Left ventricle myocardium superior (tissue), 1 donor: Measurements from ENCODE around the gene FBXO48. TPM values are rescaled to one million over a fixed set of nuclear protein-coding genes. Genes with fewer than 3 reads are reported as not detected.

Source experiments
- ATAC-seq: fragments of 200-7000 bp; cut with Tn5 transposase; one replicate; pipeline ENCODE4 v1.9.1; 2020; ENCODE audit warnings: mild to moderate bottlenecking, moderate library complexity
- DNase-seq: peaks from one replicate; pipeline ENCODE4 v3.0.0-alpha.2; 2020
- intact Hi-C: fragments of 100-400 bp; cut with micrococcal nuclease; formaldehyde crosslinking; loops from one replicate; pipeline ENCODE4 v1.11.0; 2022
- total RNA-seq: library from RNA; stranded (reverse); fragmentation: NEBNext Ultra II Directional; extraction: Animal tissue kit (Norgen Biotek cat#: 25700); gene quantifications from one replicate; pipeline ENCODE4 v1.2.1, GENCODE V29; 2021
- donor health status: DM: no; HTN: yes; CAD: no; lungs with severe emphysema.

FBXO48 gene
- total RNA-seq, 1 donor from 2014 or later, result 0.92 TPM

- ATAC-seq (no peak), DNase-seq (no peak)
- intact Hi-C loops, result no loop called here
These were observed 8.5 kb upstream of the FBXO48 start for GRCh38 chr2:68475576-68475975.

- intact Hi-C loops, result no loop called here
- no peak for DNase-seq
- ATAC-seq, result no peak
These were observed 8.0 kb upstream of the FBXO48 start for GRCh38 chr2:68475110-68475509.

DNA sequence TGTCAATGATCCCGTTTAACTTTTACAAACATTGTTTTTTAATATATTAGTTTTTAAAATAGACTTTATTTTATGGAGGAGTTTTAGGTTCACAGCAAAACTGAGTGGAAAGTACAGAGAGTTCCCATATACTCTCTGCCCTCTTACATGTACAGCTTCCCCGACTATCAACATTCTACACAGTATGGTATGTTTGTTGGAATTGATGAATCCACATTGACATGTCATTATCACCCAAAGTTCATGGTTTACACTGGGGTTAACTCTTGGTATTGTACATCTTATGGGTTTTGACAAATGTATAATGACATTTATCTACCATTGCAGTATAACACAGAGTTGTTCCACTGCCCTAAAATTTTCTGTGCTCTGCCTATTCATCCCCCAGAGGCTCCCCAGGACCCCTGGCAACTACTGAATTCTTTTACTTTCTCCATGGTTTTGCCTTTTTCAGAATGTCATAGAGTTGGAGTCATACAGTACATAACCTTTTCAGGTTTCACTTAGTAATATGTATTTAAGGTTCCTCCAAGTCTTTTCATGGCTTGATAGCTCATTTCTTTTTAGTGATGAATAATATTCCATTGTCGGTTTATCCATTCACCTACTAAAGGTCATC, 5.8 kb upstream of the FBXO48 start:
- intact Hi-C loops, result no loop called here
- DNase-seq (no peak), ATAC-seq (no peak)

GRCh38 chr2:68471385-68471784, 4.3 kb upstream of the FBXO48 start:
- ATAC-seq (no peak), DNase-seq (no peak)
- intact Hi-C loops, result no loop called here

- ATAC-seq (no peak), DNase-seq (no peak)
- intact Hi-C loops, result no loop called here
These were observed 2.8 kb upstream of the FBXO48 start for GRCh38 chr2:68469935-68470334.

- DNase-seq (no peak), ATAC-seq (no peak)
- intact Hi-C loops, result no loop called here
These were observed 1.7 kb upstream of the FBXO48 start for GRCh38 chr2:68468801-68469200.

GRCh38 chr2:68466778-68467076, 367 bp downstream of the FBXO48 start:
- peak; percentile 40 for ATAC-seq

DNA sequence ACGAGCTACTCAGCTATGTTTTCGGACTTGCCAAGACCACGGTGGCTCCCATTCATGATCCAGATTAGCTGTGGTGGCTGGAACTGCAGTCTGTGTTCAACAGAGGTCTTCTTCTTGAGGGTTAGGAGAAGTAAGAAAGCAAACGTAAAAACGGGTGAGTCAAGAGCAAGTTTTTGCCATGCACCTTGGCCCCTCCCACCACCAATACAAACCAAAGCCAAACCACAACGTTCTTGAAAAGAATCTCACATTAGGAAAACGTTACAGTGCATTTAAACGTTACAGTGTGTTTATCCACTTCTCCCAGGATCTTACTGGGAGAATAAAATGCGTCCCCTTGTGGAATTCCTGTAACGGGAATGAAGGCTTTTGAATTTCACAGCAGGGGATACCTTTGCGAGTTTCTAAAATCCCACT, 725 bp downstream of the FBXO48 start:
- ATAC-seq (no peak), DNase-seq (no peak)
- intact Hi-C loops, result no loop called here

More at GRCh38 chr2:68466778-68467076, 367 bp downstream of the FBXO48 start:
- intact Hi-C loops, result no loop called here
- no peak for DNase-seq

GRCh38 chr2:68465081-68465916, 1.8 kb downstream of the FBXO48 start:
- intact Hi-C loops, result no loop called here
- DNase-seq (no peak), ATAC-seq (no peak)

DNA sequence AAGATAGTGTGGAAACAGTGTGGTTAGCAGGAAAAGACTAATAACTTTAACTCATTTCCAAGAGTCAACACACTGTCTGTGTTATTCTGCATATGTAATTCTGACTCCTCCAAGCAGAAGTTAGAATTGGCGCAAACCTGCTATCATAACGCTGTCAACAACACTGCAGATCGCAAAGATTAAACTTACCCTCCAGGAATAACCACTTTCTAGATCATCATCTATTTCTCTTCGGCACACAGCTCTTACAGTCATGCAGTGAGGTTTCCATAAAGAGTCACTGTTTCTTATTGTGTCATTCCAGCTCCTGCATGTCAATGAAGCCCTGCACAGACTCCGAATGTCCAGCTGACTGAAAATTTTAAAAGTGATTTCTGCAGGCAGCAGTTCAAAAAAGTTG, 2.4 kb downstream of the FBXO48 start:
- DNase-seq, result no peak
- no peak for ATAC-seq
- intact Hi-C loops, result no loop called here

- DNase-seq (no peak), ATAC-seq (no peak)
- intact Hi-C loops, result no loop called here
These were observed 3.7 kb downstream of the FBXO48 start for GRCh38 chr2:68463287-68463877.

DNA sequence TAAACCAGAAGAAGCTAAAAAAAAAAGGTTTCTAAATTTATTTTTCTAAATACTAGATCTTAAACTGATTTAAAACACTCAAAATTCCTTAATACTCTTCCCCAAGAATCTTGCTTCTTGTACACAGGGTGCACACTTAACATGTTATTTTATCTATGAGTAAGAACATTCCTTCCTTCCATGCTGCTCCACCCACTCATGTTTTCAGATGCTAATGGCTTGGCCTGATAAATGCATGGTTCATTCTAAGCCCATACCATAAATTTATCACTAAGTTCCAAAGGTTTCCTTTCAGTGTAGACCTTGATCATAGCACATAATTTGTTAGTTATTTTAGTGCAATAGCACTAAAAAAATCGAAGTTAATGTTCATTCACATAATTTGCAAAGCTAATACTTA, 8.1 kb downstream of the FBXO48 start:
- intact Hi-C loops, result no loop called here
- no peak for DNase-seq

GRCh38 chr2:68456198-68456597, 10.9 kb downstream of the FBXO48 start:
- intact Hi-C loops, result no loop called here
- no peak for ATAC-seq

More for the DNA sequence above, 8.1 kb downstream of the FBXO48 start:
- no peak for ATAC-seq

DNA sequence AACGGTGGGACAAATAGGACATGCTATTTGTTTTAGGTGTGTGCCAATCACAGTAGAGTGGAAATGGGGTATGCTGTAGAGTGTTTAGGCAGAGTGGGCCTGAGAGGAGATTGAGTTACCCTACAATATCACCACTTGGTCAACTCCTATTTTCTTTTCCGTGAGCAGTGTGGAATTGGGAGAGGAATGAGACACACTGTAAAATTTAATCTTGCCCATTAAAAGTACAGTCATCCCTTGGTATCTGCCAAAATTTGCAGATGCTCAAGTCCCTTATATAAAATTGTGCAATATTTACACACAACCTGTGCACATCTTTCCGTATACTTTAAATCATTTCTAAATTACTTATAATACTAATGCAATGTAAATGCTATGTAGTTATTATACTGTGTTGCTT, 12.4 kb downstream of the FBXO48 start:
- DNase-seq (no peak), ATAC-seq (no peak)
- intact Hi-C loops, result no loop called here

More at GRCh38 chr2:68456198-68456597, 10.9 kb downstream of the FBXO48 start:
- no peak for DNase-seq

GRCh38 chr2:68453761-68454360, 13.2 kb downstream of the FBXO48 start:
- DNase-seq (no peak), ATAC-seq (no peak)
- intact Hi-C loops, result no loop called here

DNA sequence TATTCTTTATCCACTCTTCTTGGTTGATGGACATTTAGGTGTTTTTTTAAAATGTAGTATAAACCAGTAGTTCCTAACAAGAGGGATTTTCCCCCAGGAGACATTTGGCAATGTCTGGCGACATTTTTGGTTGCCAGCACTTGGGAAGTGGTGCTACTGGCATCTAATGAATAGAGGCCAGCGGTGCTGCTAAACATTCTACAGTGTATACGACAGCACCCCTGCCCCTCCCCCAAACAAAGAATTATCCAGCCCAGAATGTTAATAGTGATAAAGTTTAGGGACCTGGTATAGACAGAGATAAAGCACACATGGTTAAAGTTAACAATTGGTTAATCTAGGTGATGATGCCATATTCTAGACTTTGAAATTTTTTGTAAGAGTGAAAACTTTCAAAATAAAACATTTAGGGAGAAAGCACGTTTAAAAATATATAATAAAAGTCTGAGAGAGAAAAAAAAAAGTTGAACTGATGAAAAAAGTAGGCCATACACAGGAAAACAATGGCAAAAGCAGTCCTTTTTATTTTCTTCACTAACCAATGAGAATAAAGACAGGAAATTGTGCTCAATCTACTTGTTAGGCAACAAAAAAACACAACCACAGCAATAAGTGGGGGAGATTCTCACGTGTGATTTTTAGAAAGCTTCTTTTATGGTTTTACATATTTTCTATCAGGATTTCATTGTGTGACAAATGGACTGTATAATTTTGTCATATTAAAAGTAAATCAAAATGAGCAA, 14.8 kb downstream of the FBXO48 start:
- intact Hi-C loops, result no loop called here
- ATAC-seq, result no peak
- DNase-seq, result no peak

- DNase-seq (peak; percentile 33), ATAC-seq (peak; percentile 23)
- intact Hi-C loops, result loop anchor here (10.0 kb wide), 1 partner anchor 254 kb away; no protein-coding TSS in a partner anchor
These were observed 18.1 kb downstream of the FBXO48 start for GRCh38 chr2:68448671-68449653.

DNA sequence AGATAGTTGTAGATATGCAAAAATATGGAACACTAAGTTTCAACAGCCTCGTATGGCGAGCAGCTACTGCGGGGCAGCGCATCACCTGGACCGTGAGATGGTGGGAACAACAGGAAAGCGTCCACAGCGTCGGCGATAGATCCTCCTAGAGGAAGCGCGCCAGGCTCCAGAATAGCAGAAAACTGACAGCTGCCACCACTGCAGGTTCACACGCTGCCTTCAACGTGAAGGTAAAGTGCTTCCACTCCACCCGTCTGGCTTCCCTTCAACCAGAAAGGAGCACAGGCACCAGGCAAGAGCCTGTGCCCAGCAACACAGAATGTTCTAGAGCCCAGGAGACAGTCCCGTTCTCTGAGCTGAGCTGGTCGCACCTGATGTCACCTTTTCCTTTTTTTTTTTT, 20.0 kb downstream of the FBXO48 start:
- ATAC-seq (no peak), DNase-seq (no peak)
- intact Hi-C loops, result loop anchor here (10.0 kb wide), 1 partner anchor 252 kb away; no protein-coding TSS in a partner anchor
